GM12891 (cell line): ENCODE measurements around the gene PPP2R5E.

Experiments
- PAX5 ChIP-seq: IDR thresholded peaks from 2 replicates; pipeline ENCODE4 v1.6.1; 2011; ENCODE audit warnings: low read length, moderate library complexity, mild to moderate bottlenecking; ENCODE audit not compliant: insufficient read depth, severe bottlenecking
- POLR2A ChIP-seq: IDR thresholded peaks from 2 replicates; pipeline ENCODE4 v1.6.1; 2011; ENCODE audit warnings: low read depth, low read length, control low read depth
- POLR2AphosphoS5 ChIP-seq: IDR thresholded peaks from 2 replicates; pipeline ENCODE4 v1.6.1; 2011; ENCODE audit warnings: low read depth, low read length, control low read depth
- POU2F2 ChIP-seq: IDR thresholded peaks from 2 replicates; pipeline ENCODE4 v1.6.1; 2011; ENCODE audit warnings: low read depth, mild to moderate bottlenecking, control low read depth, low read length, moderate library complexity
- SPI1 ChIP-seq: IDR thresholded peaks from 2 replicates; pipeline ENCODE4 v1.6.1; 2011; ENCODE audit warnings: low read depth, low read length, control low read depth
- TAF1 ChIP-seq: IDR thresholded peaks from 2 replicates; pipeline ENCODE4 v1.6.1; 2011; ENCODE audit warnings: low read depth, low read length, control low read depth

DNA sequence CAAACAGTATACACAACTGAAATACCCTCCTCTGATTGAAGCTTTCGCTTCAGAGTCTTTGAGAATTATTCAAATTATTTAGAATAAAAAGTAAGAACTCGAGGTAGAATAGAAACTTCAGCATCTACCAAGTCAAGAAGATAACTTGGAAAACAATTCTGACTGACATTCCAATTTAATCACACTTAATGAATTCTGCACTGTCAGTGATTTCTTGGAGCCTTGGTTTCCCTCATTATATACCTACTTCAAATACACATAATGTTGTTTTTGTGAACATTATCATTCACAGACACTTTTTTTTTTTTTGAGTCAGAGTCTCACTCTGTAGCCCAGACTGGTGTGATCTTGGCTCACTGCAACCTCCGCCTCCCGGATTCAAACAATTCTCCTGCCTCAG lies 27.9 kb downstream of the PPP2R5E start:
- TF ChIP-seq POLR2AphosphoS5 = no peak
- TF ChIP-seq POLR2A = no peak
- no peak for TF ChIP-seq TAF1
- TF ChIP-seq SPI1 = no peak
- no peak for TF ChIP-seq POU2F2
- TF ChIP-seq PAX5 = no peak
